Gastrocnemius medialis (tissue), 4 donors: ENCODE results near the gene CIAO3. TPM values are rescaled to one million over a fixed set of nuclear protein-coding genes. Genes with fewer than 3 reads are reported as not detected.

Experiments
- ATAC-seq, 2 donors: fragments of 150-250 bp; one replicate each; pipeline ENCODE4 v1.9.1; 2016
- DNase-seq, 2 donors: peaks; one replicate each; pipeline ENCODE4 v3.0.0-alpha.2; 2019
- H3K27ac ChIP-seq, 4 donors: fragments of 200-600 bp; sonication (generic); 1 replicate in 1 of 4; 2 replicates in 3 of 4; pipeline ENCODE4 v1.5.1; 2016 to 2018; ENCODE audit warnings: mild to moderate bottlenecking in 2 of 4, moderate library complexity in 1 of 4
- H3K27me3 ChIP-seq, 3 donors: fragments of 200-600 bp; sonication (generic) in 2 of 3; 1 replicate in 1 of 3; 2 replicates in 2 of 3; pipeline versions ENCODE4 v1.5.1 to v1.6.0; 2016 to 2019; ENCODE audit warnings: mild to moderate bottlenecking in 1 of 3, moderate library complexity in 1 of 3
- H3K36me3 ChIP-seq, 2 donors: fragments of 200-600 bp; sonication (generic) in 1 of 2; one replicate each; pipeline ENCODE4 v1.5.1; 2017 to 2018
- H3K4me1 ChIP-seq, 2 donors: fragments of 200-600 bp; sonication (generic) in 1 of 2; one replicate each; pipeline ENCODE4 v1.5.1; 2016 to 2017; ENCODE audit warnings: mild to moderate bottlenecking in 2 of 2
- H3K4me3 ChIP-seq, 4 donors: fragments of 200-600 bp; sonication (generic) in 3 of 4; 1 replicate in 1 of 4; 2 replicates in 3 of 4; pipeline ENCODE4 v1.5.1; 2016 to 2019; ENCODE audit warnings: mild to moderate bottlenecking in 2 of 4
- H3K9me3 ChIP-seq, 3 donors: fragments of 200-600 bp; sonication (generic) in 2 of 3; 1 replicate in 1 of 3; 2 replicates in 2 of 3; pipeline ENCODE4 v1.5.1; 2016 to 2019
- CTCF ChIP-seq, 5 experiments: fragments of 450-650 bp in 3 of 5; fragments of 200-600 bp in 2 of 5; sonication (generic) in 2 of 5; IDR thresholded peaks in 4 of 5; conservative IDR thresholded peaks in 1 of 5; 1 replicate in 4 of 5; 2 replicates in 1 of 5; pipeline ENCODE4 v1.5.1; 2016 to 2019; ENCODE audit warnings: antibody characterized with exemption in 5 of 5, mild to moderate bottlenecking in 3 of 5, moderate library complexity in 3 of 5
- POLR2A ChIP-seq, 2 donors: fragments of 450-650 bp; IDR thresholded peaks; one replicate each; pipeline ENCODE4 v1.6.1; 2017; ENCODE audit warnings: antibody characterized with exemption in 2 of 2, mild to moderate bottlenecking in 2 of 2, moderate library complexity in 2 of 2
- in situ Hi-C, 4 donors: fragments of 200-750 bp; cut with MboI; loops; one replicate each; pipeline versions ENCODE4 v1.15.0 to v1.8.0; 2017; ENCODE audit warnings: low sequenced_read_pairs in 4 of 4
- intact Hi-C: fragments of 100-400 bp; cut with DNase I; formaldehyde crosslinking; loops from one replicate; pipeline ENCODE4 v1.15.1; 2023; ENCODE audit warnings: low total_unique reads
- total RNA-seq, 4 donors: library from RNA; depleted of rRNA; stranded (reverse); fragments of >200 nt; gene quantifications; one replicate each; pipeline versions ENCODE4 v1.1.0 to v1.2.3, GENCODE V29; 2016

The CIAO3 gene
- total RNA-seq, 4 donors from 2014 or later = 16.1 to 48.5 (median 21.6) TPM

GRCh38 chr16:686459-687260, 54.1 kb downstream of the CIAO3 start:
- Histone ChIP-seq H3K4me1 (peaks cover 31 to 54% of the 10 kb centered on the region in 2 donors), H3K36me3 (peaks cover 0 to 29% of the 10 kb centered on the region in 2 donors), H3K27me3 (peaks cover 0 to 4% (median 2%) of the 10 kb centered on the region in 3 donors), H3K27ac (no peak overlapping the region), H3K4me3 (no peak overlapping the region), H3K9me3 (no peaks in the 10 kb centered on the region)
- ATAC-seq (no peak), DNase-seq (no peak)
- intact Hi-C loops (loop anchor here (10.0 kb wide), 1 partner anchor 618 kb away; the partner anchor contains the start of gene UBE2I), in situ Hi-C loops (no loop called here)
- TF ChIP-seq POLR2A (IDR thresholded peaks at IDR 0.05) (no peak), CTCF (IDR thresholded peaks at IDR 0.05 in 4 of 5, conservative IDR thresholded peaks at IDR 0.05 in 1 of 5) (no peak)

- H3K4me1 ChIP-seq = peaks cover 37 to 61% of the 10 kb centered on the region in 2 donors
- no peaks in the 10 kb centered on the region for H3K27me3 ChIP-seq
- in situ Hi-C loops (no loop called here), intact Hi-C loops (loop anchor here (10.0 kb wide), 1 partner anchor 619 kb away; the partner anchor contains the start of gene UBE2I)
- TF ChIP-seq POLR2A (IDR thresholded peaks at IDR 0.05) (no peak), CTCF (IDR thresholded peaks at IDR 0.05 in 4 of 5, conservative IDR thresholded peaks at IDR 0.05 in 1 of 5) (peak in 3 of 5 experiments; percentile 12 to 36 (median 22))
- H3K9me3 ChIP-seq = no peaks in the 10 kb centered on the region
- ATAC-seq (no peak), DNase-seq (peak in 1 of 2 donors; percentile 39)
- H3K36me3 ChIP-seq = peaks cover 0 to 33% of the 10 kb centered on the region in 2 donors
- no peak overlapping the region for H3K4me3 ChIP-seq
- H3K27ac ChIP-seq = no peak overlapping the region
Measured at GRCh38 chr16:685967-686366, 54.8 kb downstream of the CIAO3 start.

GRCh38 chr16:684961-685696, 55.7 kb downstream of the CIAO3 start:
- Histone ChIP-seq H3K4me3 (peak overlapping the region; percentile 84 to 87 (median 86)), H3K36me3 (peaks cover 0 to 33% of the 10 kb centered on the region in 2 donors)
- in situ Hi-C loops = no loop called here

More at GRCh38 chr16:684961-685696, 55.7 kb downstream of the CIAO3 start:
- Histone ChIP-seq H3K4me1 (peaks cover 40 to 61% of the 10 kb centered on the region in 2 donors), H3K27me3 (no peaks in the 10 kb centered on the region), H3K9me3 (no peaks in the 10 kb centered on the region), H3K27ac (peak overlapping the region in 2 of 4 donors; percentile 73 to 87)
- intact Hi-C loops = loop anchor here (10.0 kb wide), 1 partner anchor 620 kb away; the partner anchor contains the start of gene UBE2I
- no peak for ATAC-seq
- DNase-seq = peak in 1 of 2 donors; percentile 32
- TF ChIP-seq POLR2A (IDR thresholded peaks at IDR 0.05) (no peak), CTCF (IDR thresholded peaks at IDR 0.05 in 4 of 5, conservative IDR thresholded peaks at IDR 0.05 in 1 of 5) (no peak)
